GM12878 (cell line): Measurements from ENCODE around the gene SINHCAF. TPM values are rescaled to one million over a fixed set of nuclear protein-coding genes. Genes with fewer than 3 reads are reported as not detected.

Experiments
- ATAC-seq: fragments of 200-7000 bp; cut with Tn5 transposase; 3 replicates; pipeline ENCODE4 v1.9.1; 2020; ENCODE audit warnings: mild to moderate bottlenecking, moderate library complexity
- BruUV-seq: library from RNA; stranded (reverse); fragments of 400-500 nt; replicated peaks from 2 replicates; lab custom pipeline; 2021; lab: Mats Ljungman, UMichigan
- CTCF ChIA-PET: fragments of 300-600 bp; sonication (Branson Sonifier 250); formaldehyde crosslinking; extraction: SDS; loops from one replicate; lab custom pipeline; 2021; ENCODE audit warnings: inconsistent platforms; lab: Yijun Ruan, JAX
- POLR2A ChIA-PET: fragments of 350-600 bp; formaldehyde crosslinking; extraction: SDS; loops from one replicate; lab custom pipeline; 2021; ENCODE audit warnings: inconsistent platforms; lab: Charles Lee
- RAD21 ChIA-PET: fragments of 300-600 bp; sonication (Branson Sonifier 250); formaldehyde crosslinking; loops from one replicate; lab custom pipeline; 2023; ENCODE audit warnings: antibody characterized with exemption; ENCODE audit not compliant: unreplicated experiment; lab: Charles Lee
- SMC1A ChIA-PET: fragments of 300-600 bp; sonication (Branson Sonifier 250); formaldehyde crosslinking; loops from one replicate; lab custom pipeline; 2023; ENCODE audit not compliant: unreplicated experiment, uncharacterized antibody; lab: Charles Lee
- DNase-seq: peaks from one replicate; pipeline ENCODE4 v3.0.0-alpha.2; 2011; ENCODE audit warnings: low read depth, low spot score
- FAIRE-seq: peaks from 3 replicates; lab custom pipeline; 2011; peaks lifted over from hg19 to GRCh38; lab: Jason Lieb, UNC
- H2AFZ ChIP-seq: 2 replicates; pipeline ENCODE4 v1.6.0; 2011; ENCODE audit warnings: low read depth, low read length, control low read depth; ENCODE audit not compliant: control insufficient read depth
- H3K27ac ChIP-seq: 2 replicates; pipeline ENCODE4 v1.5.1; 2011; ENCODE audit warnings: control low read depth; ENCODE audit not compliant: control insufficient read depth, insufficient read depth
- H3K27me3 ChIP-seq, 2 experiments: replicated peaks in 1 of 2; 2 replicates each; pipeline versions ENCODE4 v1.6.0 to v1.6.1; 2011; ENCODE audit warnings: low read length in 1 of 2; ENCODE audit not compliant: control insufficient read depth in 2 of 2, insufficient read depth in 2 of 2
- H3K36me3 ChIP-seq, 2 experiments: 2 replicates each; pipeline ENCODE4 v1.5.1; 2011; ENCODE audit warnings: low read length in 1 of 2; ENCODE audit not compliant: control insufficient read depth in 2 of 2, insufficient read depth in 2 of 2
- H3K4me1 ChIP-seq: 2 replicates; pipeline ENCODE4 v1.6.1; 2011; ENCODE audit warnings: mild to moderate bottlenecking, low read length, moderate library complexity, mixed read lengths; ENCODE audit not compliant: control insufficient read depth, insufficient read depth
- H3K4me2 ChIP-seq: 2 replicates; pipeline ENCODE4 v1.6.0; 2011; ENCODE audit warnings: control low read depth; ENCODE audit not compliant: control insufficient read depth, insufficient read depth
- H3K4me3 ChIP-seq: fragments of 200-600 bp; sonication (generic); 2 replicates; pipeline ENCODE4 v1.5.1; 2016
- H3K79me2 ChIP-seq: 2 replicates; pipeline ENCODE4 v1.6.0; 2011; ENCODE audit warnings: low read length; ENCODE audit not compliant: control insufficient read depth, insufficient read depth
- H3K9ac ChIP-seq: 2 replicates; pipeline ENCODE4 v1.8.0; 2011; ENCODE audit warnings: low read length, control low read depth, mixed read lengths; ENCODE audit not compliant: control insufficient read depth, insufficient read depth
- H3K9me3 ChIP-seq: replicated peaks from 3 replicates; pipeline ENCODE4 v1.5.1; 2011; ENCODE audit warnings: mild to moderate bottlenecking, low read length; ENCODE audit not compliant: control insufficient read depth, insufficient read depth
- H4K20me1 ChIP-seq: 2 replicates; pipeline ENCODE4 v1.6.0; 2011; ENCODE audit not compliant: control insufficient read depth, insufficient read depth
- HDGF ChIP-seq: fragments of 450-650 bp; IDR thresholded peaks from 2 replicates; pipeline ENCODE4 v1.6.1; 2016; ENCODE audit warnings: antibody characterized with exemption
- IRF4 ChIP-seq: IDR thresholded peaks from 2 replicates; pipeline ENCODE4 v1.6.1; 2011; ENCODE audit warnings: low read depth, low read length
- KDM1A ChIP-seq: fragments of 200-600 bp; sonication (generic); IDR thresholded peaks from 2 replicates; pipeline ENCODE4 v1.6.1; 2016; ENCODE audit warnings: borderline replicate concordance
- KLF5 ChIP-seq: fragments of 450-650 bp; IDR thresholded peaks from 2 replicates; pipeline ENCODE4 v1.6.1; 2014; ENCODE audit warnings: mild to moderate bottlenecking; ENCODE audit not compliant: partially characterized antibody
- MLLT1 ChIP-seq: fragments of 450-650 bp; IDR thresholded peaks from 2 replicates; pipeline ENCODE4 v1.6.1; 2016; ENCODE audit warnings: mild to moderate bottlenecking
- MTA3 ChIP-seq: IDR thresholded peaks from 2 replicates; pipeline ENCODE4 v1.6.1; 2012; ENCODE audit warnings: low read length, inconsistent platforms, borderline replicate concordance
- NR2C2 ChIP-seq: IDR thresholded peaks from 2 replicates; pipeline ENCODE4 v1.6.1; 2011; ENCODE audit warnings: borderline replicate concordance, low read depth; ENCODE audit not compliant: control insufficient read depth, insufficient read length
- PKNOX1 ChIP-seq: fragments of 450-650 bp; IDR thresholded peaks from 2 replicates; pipeline ENCODE4 v1.6.1; 2016; ENCODE audit warnings: mild to moderate bottlenecking
- PML ChIP-seq: IDR thresholded peaks from 2 replicates; pipeline ENCODE4 v1.6.1; 2012; ENCODE audit warnings: low read length, inconsistent platforms
- RELA ChIP-seq: fragments of 450-650 bp; IDR thresholded peaks from 2 replicates; pipeline ENCODE4 v1.8.0; 2014; ENCODE audit warnings: borderline replicate concordance; ENCODE audit not compliant: partially characterized antibody
- SPI1 ChIP-seq: IDR thresholded peaks from 2 replicates; pipeline ENCODE4 v1.6.1; 2011; ENCODE audit warnings: low read depth, mild to moderate bottlenecking, low read length, moderate library complexity, borderline replicate concordance; ENCODE audit not compliant: insufficient read depth
- SREBF2 ChIP-seq: IDR thresholded peaks from 2 replicates; pipeline ENCODE4 v1.6.1; 2012; ENCODE audit warnings: mild to moderate bottlenecking, low read length
- SUZ12 ChIP-seq: fragments of 200-600 bp; sonication (generic); IDR thresholded peaks from one replicate; pipeline ENCODE4 v1.6.1; 2018; ENCODE audit warnings: antibody characterized with exemption, mild to moderate bottlenecking; ENCODE audit not compliant: unreplicated experiment
- ZBTB4 ChIP-seq: fragments of 450-650 bp; formaldehyde crosslinking; IDR thresholded peaks from 2 replicates; pipeline ENCODE4 v1.4.0; 2022; ENCODE audit warnings: mild to moderate bottlenecking, moderate library complexity
- WGBS: methylation state at CpG from one replicate; pipeline ENCODE4 v1.1.6; 2016; ENCODE audit warnings: low lambda C conversion rate; ENCODE audit not compliant: insufficient replicate concordance, insufficient coverage; ENCODE audit errors: missing lambda C conversion rate; 5-methylcytosine and 5-hydroxymethylcytosine counted together
- in situ Hi-C: fragments of 300-500 bp; cut with MboI; formaldehyde crosslinking; loops from 9 replicates; pipeline ENCODE4 v1.14.3; 2018; ENCODE audit warnings: mixed read lengths
- intact Hi-C: fragments of 100-400 bp; cut with micrococcal nuclease; formaldehyde crosslinking; loops from one replicate; pipeline ENCODE4 v1.14.2; 2022; ENCODE audit not compliant: unreplicated experiment
- polyA plus RNA-seq, 11 experiments: library from polyadenylated mRNA; depleted of rRNA in 4 of 11; unstranded in 6 of 11; stranded (reverse) in 5 of 11; fragments of >200 nt; fragmentation: Nextera tagmentation in 4 of 11; fragmentation: Illumina TruSeq in 1 of 11; extraction: Ambion mirVana in 4 of 11; extraction: Trizol in 1 of 11; gene quantifications; 1 replicate in 1 of 11; 2 replicates in 10 of 11; pipeline versions ENCODE4 v1.2.1 to v1.2.3, GENCODE V29; 2011 to 2016; ENCODE audit warnings: inconsistent platforms in 2 of 11, missing spikeins in 2 of 11, low read depth in 1 of 11
- total RNA-seq, 4 experiments: library from RNA; depleted of rRNA in 3 of 4; stranded (reverse); fragments of >200 nt in 3 of 4; fragmentation: Illumina TruSeq in 1 of 4; extraction: Trizol in 1 of 4; gene quantifications; 2 replicates each; pipeline versions ENCODE4 v1.2.1 to v1.2.3, GENCODE V29; 2013 to 2021

Gene SINHCAF
- total and polyA plus RNA-seq, 10 of the 15 experiments (the other 5 are each of a cell fraction or from before 2014, with no cell fraction given) = 60.4 to 156 (median 90.3) TPM

- Histone ChIP-seq H2AFZ (no peak overlapping the region), H3K9me3 (no peaks in the 10 kb centered on the region), H3K27me3 (no peaks in the 10 kb centered on the region), H3K27ac (no peak overlapping the region), H4K20me1 (no peaks in the 10 kb centered on the region), H3K79me2 (peaks cover 40% of the 10 kb centered on the region), H3K9ac (peak overlapping the region; percentile 66; the same call in 1 of the 2 replicates), H3K4me1 (no peaks in the 10 kb centered on the region), H3K36me3 (no peaks in the 10 kb centered on the region)
- DNase-seq = no peak
- in situ Hi-C loops = no loop called here
- no peak for FAIRE-seq
- ChIA-PET SMC1A (interaction anchor here (1.1 to 1.3 kb wide), 4 partner anchors 7 to 55 kb away, joined by 3 to 6 read pairs (median 3); no protein-coding TSS in a partner anchor), CTCF (interaction anchor here (0.7 to 2.3 kb wide), 4 partner anchors 11 to 55 kb away, joined by 3 to 13 read pairs (median 5); no protein-coding TSS in a partner anchor), RAD21 (interaction anchor here (0.9 to 1.2 kb wide), 5 partner anchors 11 to 36 kb away, joined by 3 to 9 read pairs (median 5); no protein-coding TSS in a partner anchor), POLR2A (interaction anchor here (0.6 to 1.3 kb wide), 6 partner anchors 10 to 197 kb away, joined by 3 to 9 read pairs (median 4); no protein-coding TSS in a partner anchor)
- WGBS = 64% methylated on average over 20 of the region's 20 CpGs
- no TSS peak for BruUV-seq
- intact Hi-C loops = no loop called here
- ATAC-seq = no peak
- TF ChIP-seq MTA3 = no peak
- no peak for TF ChIP-seq HDGF
- TF ChIP-seq ZBTB4 = no peak
- no peak for TF ChIP-seq RELA
- TF ChIP-seq SUZ12 = no peak
- TF ChIP-seq PKNOX1 = no peak
- TF ChIP-seq KLF5 = no peak
- TF ChIP-seq MLLT1 = no peak
- no peak for TF ChIP-seq NR2C2
- no peak for TF ChIP-seq IRF4
- TF ChIP-seq KDM1A = no peak
- TF ChIP-seq SREBF2 = no peak
- no peak for TF ChIP-seq SPI1
- no peak for TF ChIP-seq PML
- TF ChIP-seq, all 136 proteins: peak for 0
- Histone ChIP-seq H3K4me2 (no peak overlapping the region; the same call in 1 of the 2 replicates), H3K4me3 (peak overlapping the region; percentile 60; the same call in 1 of the 2 replicates)
Observed at GRCh38 chr12:31326736-31327659, 1.0 kb upstream of the SINHCAF start.
